HG03159 (cell line): Measurements from ENCODE around the gene SPIB.

Source experiments
- ATAC-seq: cut with Tn5 transposase; IDR thresholded peaks from one replicate; pipeline ENCODE4 v1.9.1; 2021; ENCODE audit warnings: mild to moderate bottlenecking, moderate library complexity; ENCODE audit not compliant: unreplicated experiment

SPIB gene

GRCh38 chr19:50418176-50419021 lies at the start of gene SPIB:
SPIB (plus strand) TSS chr19:50418938; CDS start chr19:50418963, 25 bp downstream.
- ATAC-seq = no peak

- ATAC-seq = no peak
Observed at GRCh38 chr19:50371914-50372475, 46.7 kb upstream of the SPIB start.

DNA sequence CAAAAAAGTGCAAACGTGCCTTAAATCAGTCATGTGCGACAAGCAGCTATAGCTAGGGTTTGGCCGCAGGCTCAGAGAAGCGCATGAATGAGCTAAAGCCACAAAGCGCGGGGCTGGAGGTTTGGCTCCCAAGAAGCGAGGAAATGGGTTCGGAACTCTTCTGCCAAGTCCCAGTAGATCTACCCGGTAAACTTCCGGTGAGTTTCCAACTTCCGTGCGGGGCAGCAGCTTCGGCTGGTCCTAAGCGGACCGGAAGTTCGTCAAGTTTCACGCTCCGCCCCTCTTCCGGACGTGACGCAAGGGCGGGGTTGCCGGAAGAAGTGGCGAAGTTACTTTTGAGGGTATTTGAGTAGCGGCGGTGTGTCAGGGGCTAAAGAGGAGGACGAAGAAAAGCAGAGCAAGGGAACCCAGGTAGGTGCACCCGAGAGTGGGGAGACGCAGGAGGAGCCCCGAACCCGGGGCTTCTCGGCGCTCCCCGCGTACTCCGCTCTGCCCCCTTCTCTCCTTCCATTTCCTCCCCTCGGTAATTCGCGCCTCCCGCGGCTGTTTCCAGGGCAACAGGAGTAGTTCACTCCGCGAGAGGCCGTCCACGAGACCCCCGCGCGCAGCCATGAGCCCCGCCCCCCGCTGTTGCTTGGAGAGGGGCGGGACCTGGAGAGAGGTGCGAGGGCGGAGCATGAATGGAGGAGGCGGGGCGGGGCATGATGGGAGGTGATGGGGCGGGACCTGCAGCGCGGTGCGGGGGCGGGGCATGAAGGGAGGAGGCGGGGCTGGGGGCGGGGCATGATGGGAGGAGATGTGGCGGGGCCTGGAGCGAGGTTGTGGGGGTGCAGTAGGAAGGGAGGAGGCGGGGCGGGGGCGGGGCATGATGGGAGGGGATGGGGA lies 42.3 kb upstream of the SPIB start, which contains the start of gene NR1H2:
Gene NR1H2 (plus strand): TSS at position 292 of the 885 bp plus-strand sequence. CDS start 1,149 bp downstream, outside the sequence.
- peak; percentile 88 for ATAC-seq

DNA sequence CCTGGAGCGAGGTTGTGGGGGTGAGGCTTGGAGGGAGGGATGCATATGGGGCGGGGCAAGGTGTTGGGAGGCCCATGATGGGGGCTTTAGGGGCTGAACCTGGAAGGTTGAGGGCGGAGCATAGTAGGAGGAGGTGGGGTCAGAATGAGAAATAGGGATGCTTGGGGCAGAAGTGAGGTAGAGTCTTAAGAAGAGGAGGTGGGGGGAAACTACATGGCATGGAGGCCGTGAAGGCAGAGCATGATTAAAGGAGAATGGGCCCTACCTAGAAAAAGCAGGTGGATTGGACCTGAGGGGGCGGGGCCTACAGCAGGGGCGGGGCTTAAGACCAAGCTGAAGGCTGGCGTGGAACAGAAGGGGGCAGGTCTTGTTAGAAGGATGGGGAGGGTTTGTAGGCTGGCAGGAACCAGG lies 41.7 kb upstream of the SPIB start:
- no peak for ATAC-seq

GRCh38 chr19:50377517-50377916 lies 41.2 kb upstream of the SPIB start:
- ATAC-seq = no peak

DNA sequence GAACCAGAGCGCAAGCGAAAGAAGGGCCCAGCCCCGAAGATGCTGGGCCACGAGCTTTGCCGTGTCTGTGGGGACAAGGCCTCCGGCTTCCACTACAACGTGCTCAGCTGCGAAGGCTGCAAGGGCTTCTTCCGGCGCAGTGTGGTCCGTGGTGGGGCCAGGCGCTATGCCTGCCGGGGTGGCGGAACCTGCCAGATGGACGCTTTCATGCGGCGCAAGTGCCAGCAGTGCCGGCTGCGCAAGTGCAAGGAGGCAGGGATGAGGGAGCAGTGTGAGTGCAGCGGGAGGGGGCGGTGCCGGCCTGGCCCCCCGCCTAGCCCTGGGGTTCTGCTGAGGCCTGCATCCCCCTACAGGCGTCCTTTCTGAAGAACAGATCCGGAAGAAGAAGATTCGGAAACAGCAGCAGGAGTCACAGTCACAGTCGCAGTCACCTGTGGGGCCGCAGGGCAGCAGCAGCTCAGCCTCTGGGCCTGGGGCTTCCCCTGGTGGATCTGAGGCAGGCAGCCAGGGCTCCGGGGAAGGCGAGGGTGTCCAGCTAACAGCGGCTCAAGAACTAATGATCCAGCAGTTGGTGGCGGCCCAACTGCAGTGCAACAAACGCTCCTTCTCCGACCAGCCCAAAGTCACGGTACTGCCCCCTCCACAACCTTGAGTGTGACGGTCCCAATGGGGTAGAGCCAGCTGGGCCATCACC lies 40.4 kb upstream of the SPIB start:
- ATAC-seq = no peak

DNA sequence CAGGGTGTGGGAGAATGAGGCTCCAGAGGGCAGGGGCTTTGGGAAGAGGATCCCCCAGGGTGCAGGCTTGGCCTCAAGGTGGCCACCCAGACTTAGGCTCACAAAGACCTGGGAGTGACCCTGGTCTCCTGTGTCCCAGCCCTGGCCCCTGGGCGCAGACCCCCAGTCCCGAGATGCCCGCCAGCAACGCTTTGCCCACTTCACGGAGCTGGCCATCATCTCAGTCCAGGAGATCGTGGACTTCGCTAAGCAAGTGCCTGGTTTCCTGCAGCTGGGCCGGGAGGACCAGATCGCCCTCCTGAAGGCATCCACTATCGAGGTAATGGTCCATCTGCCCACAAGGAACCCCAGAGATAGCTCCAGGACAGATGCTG lies 39.9 kb upstream of the SPIB start:
- no peak for ATAC-seq

DNA sequence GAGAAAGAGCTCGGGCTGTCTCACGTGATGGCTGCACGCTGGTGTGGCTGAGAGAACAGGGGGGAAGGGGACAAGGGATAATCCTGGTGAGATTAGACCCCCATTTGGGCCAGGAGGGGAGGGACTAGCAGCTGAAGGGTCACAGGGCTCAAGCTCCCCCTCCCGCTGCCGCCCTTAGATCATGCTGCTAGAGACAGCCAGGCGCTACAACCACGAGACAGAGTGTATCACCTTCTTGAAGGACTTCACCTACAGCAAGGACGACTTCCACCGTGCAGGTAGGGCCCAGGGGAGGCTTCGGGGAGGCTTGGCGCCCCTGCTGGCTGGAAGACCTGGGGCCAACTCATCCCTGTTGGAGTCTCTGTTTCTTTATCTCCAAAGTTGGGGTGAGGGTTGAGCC lies 39.1 kb upstream of the SPIB start:
- no peak for ATAC-seq

- ATAC-seq = no peak
Observed at GRCh38 chr19:50380137-50380536, 38.6 kb upstream of the SPIB start.

DNA sequence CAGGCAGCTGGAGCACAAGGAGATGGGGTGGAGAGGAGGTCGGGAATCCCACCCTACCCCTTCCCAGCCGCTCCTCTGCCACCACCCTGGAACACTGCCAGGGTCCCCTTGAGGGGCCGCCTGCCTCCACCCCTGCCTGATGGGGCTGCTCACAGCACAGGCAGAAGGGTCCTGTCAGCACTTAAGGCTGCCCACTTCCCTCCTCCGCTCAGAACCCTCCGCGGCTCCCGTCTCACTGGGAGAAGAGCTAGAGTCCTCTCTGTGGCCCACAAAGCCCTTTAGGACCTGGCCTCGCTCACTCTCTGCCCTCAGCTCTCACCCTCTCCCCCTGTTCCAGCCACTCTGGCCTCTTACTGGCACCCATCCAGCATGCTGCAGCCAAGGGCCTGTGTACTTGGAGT lies 38.0 kb upstream of the SPIB start:
- no peak for ATAC-seq

- no peak for ATAC-seq
Observed at GRCh38 chr19:50381881-50382729, 36.6 kb upstream of the SPIB start.

GRCh38 chr19:50383001-50383851 lies 35.5 kb upstream of the SPIB start:
- peak; percentile 17 for ATAC-seq

DNA sequence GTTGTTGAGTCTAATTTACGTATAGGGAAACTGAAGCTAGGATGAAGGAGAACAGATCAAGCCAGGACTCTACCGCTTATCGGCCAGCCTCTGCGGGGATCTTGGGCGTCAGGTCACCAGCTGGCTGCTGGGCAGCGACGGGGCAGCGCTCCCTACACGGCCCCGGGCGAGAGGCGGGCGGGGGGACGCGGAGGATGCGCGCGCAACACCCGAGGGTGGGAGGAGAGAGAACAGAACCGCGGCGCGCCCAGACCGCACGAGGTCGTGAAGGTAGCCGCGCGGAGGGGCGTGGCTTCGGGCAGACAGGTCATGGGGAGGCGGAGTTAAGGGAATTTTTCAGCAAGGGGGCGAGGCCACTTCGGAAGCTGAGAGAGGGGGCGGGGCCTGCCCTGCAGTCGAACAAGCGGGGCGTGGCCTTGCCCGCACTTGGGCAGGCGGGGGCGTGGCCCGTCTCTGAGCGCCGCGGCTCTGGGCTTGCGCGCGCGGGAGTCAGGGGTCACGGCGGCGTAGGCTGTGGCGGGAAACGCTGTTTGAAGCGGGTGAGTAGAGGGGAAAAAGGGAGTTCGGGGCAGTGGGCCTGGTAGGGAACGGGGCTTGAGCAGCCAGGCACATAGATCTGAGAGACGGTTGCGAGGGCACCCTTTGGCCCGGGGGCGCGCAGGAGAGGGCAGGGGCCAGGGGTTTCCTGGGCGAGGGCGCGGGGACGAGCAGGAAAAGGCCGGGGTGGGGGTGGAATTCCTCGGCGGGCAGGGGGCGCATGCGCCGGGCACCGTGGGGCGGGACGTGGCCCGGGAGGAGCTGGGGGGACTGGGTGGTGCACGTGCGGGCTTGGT lies 34.7 kb upstream of the SPIB start, which contains the start of gene POLD1:
Gene POLD1 (plus strand): TSS at position 496 of the 833 bp plus-strand sequence. CDS start 14,505 bp downstream, outside the sequence.
- peak; percentile 84 for ATAC-seq

DNA sequence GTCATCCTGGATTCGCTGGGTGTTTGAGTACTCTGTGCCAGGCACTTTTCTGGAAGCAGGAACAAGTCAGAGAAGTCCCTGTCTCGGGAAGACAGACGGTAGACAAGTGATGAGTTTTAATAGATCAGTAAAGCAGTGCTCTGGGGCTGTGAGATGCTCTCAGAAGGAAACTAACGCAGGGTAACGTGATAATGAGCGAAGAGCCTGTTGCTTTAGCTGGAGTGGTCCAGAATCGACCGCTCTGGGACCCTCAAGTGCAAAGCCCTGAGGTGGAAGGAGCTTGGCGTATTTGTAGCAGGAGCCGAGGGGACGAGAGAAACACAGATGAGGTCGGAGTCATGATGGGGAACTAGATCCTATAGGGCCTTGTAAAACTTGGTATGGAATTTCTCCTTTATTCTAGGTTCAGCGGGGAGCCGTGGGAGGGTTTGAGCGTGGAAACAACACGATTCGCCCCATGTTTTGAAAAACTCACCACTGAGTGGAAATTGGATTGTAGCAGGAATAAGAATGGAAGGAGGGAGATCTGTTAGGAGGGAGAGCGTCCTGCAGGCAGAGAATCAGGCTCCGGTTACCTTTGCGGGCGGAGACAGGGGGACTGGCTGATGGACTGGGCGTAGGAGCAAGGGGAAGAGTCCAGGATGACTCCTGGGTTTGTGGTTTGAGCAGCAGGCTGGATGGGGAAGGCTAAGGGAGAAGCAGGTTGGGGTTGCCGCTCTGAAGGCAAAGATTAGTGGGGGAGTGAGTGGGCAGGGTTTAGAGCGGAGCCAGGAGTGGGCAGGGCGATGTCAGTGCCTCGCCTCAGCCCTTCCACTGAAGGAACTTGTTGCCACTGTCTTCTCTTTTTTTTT lies 33.8 kb upstream of the SPIB start:
- no peak for ATAC-seq

DNA sequence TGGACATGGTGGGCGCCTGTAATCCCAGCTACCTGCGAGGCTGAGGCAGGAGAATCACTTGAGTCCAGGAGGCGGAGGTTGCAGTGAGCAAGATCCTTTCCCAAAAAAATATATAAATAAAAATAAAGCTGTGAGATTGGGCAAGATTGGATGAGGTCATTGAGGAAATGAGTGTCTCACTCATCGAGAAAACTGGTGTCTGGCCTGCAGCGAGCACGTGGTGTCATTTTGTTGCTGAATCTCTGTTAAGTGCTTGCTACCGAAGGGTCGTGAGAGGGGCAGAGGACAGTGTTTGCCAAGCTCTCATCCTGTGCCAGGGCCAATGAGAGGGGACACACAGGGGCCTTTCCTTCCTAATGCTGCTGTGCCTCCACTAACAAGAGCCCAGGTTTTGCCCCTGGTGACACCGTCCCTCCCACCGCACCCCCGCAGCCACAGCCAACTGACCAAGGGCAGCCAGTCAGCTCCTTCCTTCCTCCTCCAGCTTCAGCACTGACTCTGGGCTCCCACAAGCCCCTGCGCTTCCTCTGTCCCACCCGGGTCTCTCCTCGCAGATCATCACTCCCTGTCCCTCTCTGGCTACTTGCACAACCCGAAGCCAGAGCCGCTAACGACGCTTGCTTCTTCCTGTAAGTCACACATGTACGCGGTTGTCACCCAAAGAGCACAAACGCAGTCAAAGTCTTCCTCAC lies 31.4 kb upstream of the SPIB start:
- no peak for ATAC-seq

DNA sequence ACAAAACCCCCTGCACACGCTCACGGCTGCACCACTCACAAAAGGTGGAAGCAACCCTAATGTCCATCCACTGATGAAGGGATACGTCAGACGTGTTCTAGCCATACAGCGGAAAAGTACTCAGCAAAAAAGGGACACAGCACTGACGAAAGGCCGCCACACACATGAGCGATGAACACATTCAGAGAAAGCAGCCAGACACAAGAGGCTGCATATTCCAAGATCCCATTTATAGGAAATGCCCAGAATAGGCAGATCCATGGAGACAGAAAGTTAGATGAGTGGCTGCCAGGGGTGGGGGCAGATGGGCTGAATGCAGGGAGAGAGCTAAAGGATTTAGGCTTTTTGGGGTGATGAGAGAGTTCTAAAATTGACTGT lies 30.9 kb upstream of the SPIB start:
- ATAC-seq = no peak
